NCI-H1417 treated with DMSO at 0.1 percent for 48 hours (cell line): ENCODE measurements around the gene FBXO8.

Source experiments
- DNase-seq: peaks from one replicate; lab custom pipeline; 2025; lab: John Stamatoyannopoulos, UW

FBXO8 gene

DNA sequence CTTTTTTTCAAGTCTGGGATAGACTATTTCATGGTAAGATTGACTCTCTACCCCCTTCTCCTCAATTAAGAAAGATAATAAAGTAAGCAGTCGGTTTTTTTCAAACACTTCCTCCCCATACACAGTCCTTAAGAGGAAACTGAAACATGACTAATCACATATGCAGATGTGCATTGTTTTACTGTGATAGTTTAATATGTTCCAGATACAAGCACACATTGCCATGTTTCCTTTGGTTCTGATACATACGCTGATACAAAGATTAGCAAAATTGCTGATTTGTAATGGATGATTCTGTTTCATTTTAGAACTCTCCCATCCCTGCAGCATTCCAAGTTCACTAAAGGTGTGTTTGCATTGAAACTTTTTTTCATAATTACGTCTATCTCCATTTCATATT, 76.1 kb downstream of the FBXO8 start:
- DNase-seq, result no peak

DNA sequence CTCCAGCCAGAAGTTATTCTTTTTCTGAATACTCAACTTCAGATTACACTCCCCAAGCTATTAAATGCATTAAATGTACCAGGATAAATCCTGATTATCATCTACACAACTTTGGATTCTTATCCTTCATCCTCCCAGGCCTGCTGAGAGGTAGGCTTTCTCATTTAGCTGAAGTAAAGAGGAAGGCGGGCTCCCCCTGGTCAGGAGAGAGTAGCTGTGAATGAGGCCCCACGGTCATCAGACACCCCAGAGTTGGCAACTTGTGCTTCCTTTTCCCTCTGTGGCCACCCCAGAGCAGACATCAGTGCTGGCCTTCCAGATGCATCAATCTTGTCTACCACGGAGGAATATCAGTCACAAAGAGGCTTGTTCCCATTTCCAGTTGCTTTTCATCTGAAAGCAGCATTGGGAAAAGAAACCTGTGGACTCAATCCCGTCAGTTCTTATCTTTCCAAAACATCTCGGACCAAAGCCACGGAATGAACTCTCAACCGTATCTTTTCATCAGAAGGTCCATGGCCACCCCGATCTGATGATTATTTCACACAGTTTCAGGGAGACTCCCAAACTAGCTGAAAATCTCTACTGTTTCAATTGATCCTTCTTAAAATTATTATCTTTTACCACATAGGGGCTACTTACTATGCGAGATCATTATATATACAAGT, 79.2 kb downstream of the FBXO8 start:
- no peak for DNase-seq

DNA sequence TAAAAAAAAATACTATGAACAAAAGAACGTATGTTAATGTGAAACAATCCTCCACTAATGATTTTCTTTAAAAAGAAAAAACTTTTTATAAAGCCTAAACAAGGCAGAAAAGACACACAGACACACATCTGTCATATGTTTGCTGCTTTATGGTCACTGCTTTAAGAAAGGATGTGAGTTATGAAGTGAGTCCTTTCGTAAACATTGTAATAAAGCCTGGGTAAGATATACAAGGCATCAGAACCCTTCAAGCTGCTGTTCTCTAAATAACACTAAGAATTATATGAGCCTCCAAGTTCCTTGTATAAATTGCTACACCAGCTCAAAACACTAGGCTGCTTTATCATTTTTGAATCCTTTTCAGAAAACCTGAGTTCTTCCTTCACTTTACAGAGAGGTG, 81.6 kb downstream of the FBXO8 start:
- DNase-seq, result no peak

DNA sequence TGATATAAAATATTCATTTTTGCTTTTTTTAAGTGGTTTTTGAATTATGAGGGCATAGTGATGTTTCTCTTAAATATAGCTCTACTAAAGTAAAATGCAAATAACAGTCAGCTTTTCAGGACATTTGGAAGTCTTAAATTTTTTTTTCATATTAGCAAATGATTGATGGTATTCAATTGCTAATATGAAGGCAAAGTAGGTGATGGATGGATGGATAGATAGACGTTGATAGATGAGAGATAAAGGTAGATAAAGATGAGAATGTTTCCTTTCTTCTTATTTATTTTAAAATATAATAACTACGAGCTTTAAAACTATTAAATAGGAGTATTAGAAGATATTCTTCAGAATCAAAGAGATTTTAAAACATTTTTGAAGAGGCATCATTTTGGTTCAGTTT, 83.7 kb downstream of the FBXO8 start:
- no peak for DNase-seq

DNA sequence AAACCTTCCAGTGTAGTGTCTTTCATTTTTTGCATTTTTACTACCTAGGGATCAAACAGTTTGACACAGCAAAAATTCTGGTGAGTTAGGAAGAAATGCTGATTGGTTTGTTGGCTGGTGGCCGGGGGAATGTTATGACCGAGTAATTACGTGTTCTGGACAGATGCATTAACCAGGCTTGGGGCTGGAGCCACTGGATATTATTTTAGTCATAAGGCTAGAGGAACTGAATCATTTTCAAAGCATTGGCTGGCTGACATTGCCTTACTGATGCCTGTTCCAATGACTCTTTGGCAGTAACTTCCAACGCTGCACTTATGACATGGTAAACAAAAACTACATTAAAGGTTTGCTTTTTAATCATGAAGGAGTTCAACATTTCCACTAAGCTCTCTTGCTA, 84.6 kb downstream of the FBXO8 start:
- no peak for DNase-seq

DNA sequence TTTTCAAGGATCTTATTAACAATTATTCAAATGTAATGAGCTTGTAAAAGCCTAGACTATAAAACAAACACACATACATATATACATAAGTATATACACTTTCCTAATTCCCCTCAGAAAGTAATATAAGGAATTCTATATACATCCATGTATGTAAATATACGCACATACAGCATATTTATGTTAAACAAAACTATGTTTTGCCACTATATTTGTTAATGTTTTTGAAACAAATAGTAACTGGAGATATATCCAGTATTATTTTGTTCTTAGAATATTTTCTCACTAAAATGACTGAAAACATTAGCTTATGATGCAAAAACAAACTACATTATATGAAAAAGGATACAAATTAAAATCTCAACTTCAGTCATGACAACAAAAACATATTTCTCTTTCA, 85.1 kb downstream of the FBXO8 start:
- DNase-seq, result no peak

DNA sequence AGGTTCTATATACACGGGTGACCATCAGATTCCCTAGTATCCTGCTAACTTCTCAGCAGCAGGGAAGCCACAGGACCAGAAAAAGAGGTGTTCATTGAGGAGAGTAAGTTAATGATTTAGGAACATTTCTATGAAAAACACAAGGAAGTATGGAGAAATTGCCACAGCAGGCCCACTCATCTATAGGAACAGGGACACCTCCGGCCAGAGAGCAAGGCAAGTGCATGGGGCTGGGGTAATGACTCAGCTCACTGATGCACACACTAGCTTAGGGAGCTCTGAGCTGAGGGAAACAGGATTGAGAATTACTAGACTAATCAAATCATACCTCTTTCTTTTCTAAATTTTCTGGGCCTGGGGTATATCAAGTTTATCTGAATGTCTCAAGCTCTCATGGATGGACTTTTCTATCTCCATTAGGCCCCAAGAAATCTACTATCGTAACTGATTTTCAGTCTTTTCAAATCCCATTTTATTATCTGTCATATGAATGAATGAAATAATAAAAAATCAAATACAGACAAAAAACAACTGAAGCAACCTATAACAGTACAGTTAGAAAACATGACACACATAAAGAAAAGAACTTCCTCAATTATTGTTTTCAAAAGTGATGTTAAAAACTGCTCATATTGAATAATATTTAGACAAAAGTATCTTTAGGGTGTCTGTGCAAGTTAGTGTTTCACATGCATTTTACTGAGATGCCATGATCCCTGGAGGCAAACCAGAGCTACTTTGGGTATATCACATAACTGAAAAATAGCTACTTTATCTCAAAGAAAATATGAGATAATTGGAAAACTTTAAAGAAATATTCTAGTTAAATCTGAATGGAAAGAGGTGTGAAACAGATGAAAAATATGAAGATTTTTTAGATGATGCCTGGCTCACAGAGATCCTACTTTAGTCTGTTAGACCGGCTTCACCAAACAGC, 89.8 kb downstream of the FBXO8 start:
- DNase-seq, result no peak

DNA sequence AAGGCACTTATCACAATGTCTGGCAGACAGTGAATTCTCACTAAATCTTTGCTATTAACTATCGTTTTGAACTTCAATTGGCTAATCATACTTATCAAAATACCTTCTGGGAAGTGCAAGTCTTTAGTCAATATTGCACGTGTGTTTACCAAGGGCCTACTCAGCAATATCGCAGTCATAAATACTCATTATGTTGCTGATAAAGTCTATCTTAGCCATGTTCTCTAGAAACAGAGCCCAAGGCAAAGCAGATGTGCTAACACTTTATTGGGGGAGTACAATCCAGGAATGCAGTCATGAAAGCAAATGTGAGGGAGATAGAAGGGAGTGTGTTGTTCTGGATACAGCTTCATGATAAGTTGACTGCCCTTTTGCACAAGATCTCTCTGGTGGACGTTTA, 90.5 kb downstream of the FBXO8 start:
- no peak for DNase-seq

DNA sequence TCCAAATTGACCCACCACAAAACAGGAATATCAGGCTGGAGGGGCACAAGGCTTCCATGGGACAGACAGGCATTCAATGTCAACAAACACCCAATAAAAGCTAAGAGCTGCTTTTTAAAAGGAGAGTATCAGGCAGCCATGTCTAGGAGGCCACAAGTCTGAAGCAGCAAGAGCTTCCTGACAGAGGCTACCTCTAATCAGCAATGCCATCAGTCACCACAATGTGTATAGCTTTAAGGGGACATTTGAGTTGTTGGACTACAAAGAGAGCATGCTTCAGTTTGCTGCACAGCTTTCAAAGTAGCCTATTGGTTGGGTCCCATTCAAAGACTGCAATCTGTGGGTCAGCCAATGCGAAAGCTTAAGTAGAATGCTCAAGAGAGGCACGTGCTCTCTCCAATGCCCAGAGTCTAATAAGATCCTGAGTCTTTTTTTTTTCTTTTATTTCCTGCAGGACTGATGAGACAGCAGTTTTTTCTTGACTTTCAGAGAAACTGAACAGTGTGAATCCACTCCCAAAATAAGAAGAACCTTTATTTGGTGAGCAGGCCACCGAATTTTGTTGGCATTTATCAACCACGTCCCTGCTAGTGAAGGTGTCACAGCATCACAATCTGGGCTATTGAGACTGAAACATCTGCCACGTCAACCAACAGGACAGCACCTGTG, 92.5 kb downstream of the FBXO8 start:
- DNase-seq, result no peak

DNA sequence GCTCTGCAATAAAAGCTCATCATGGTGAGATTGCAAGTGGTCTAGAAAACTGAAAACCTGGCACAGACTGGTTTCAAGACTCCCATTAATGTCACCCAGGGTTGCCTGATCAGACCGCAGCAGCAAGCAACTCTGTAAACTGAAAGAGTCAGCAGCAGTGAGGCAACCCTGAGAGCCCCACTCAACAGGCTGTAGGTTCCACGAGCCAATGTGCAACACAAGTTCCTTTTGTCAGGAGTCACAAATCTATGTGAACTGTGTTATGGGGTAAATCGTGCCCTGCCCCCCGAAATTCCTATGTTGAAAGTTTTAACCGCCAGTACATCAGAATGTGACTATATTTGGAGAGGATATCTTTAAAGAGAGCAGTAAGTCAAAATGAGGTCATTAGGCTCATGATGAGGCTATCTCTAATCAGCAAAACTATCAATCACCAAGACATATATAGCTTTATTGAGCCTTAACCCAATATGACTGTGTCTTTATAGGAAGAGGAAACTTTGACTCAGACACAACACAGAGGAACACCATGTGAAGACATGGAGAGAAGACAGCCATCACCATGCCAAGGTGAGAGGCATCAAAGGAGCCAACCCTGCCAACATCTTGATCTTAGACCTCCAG, 94.0 kb downstream of the FBXO8 start:
- DNase-seq, result no peak
